ENCODE measurements around the gene CDK1.

GRCh38 chr10:60731134-60731885, 47.0 kb upstream of the CDK1 start:
- TF ChIP-seq, protein P1, sequence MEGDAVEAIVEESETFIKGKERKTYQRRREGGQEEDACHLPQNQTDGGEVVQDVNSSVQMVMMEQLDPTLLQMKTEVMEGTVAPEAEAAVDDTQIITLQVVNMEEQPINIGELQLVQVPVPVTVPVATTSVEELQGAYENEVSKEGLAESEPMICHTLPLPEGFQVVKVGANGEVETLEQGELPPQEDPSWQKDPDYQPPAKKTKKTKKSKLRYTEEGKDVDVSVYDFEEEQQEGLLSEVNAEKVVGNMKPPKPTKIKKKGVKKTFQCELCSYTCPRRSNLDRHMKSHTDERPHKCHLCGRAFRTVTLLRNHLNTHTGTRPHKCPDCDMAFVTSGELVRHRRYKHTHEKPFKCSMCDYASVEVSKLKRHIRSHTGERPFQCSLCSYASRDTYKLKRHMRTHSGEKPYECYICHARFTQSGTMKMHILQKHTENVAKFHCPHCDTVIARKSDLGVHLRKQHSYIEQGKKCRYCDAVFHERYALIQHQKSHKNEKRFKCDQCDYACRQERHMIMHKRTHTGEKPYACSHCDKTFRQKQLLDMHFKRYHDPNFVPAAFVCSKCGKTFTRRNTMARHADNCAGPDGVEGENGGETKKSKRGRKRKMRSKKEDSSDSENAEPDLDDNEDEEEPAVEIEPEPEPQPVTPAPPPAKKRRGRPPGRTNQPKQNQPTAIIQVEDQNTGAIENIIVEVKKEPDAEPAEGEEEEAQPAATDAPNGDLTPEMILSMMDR (conservative IDR thresholded peaks at IDR 0.05) = no peak
- TF ChIP-seq ZFX (IDR thresholded peaks at IDR 0.05) = no peak

All from C4-2B (cell line).